ENCODE results near the gene PCK2.

PCK2 gene

GRCh38 chr14:24064091-24064795 lies 29.9 kb upstream of the PCK2 start:
- no peak for DNase-seq (ENCODE audit: extremely low spot score)
- POLR2A ChIA-PET, result interaction anchor here (1.5 to 3.7 kb wide), 2 partner anchors 30 kb away, joined by 5 to 20 read pairs; partner anchors contain the start of gene PCK2
- TF ChIP-seq TARDBP (IDR thresholded peaks at IDR 0.05), result no peak
- no peak for TF ChIP-seq HDGF (IDR thresholded peaks at IDR 0.05; ENCODE audit: borderline replicate concordance)
- no peak for TF ChIP-seq CTBP1 (IDR thresholded peaks at IDR 0.05; ENCODE audit: borderline replicate concordance)
- no peak for TF ChIP-seq BHLHE40 (IDR thresholded peaks at IDR 0.05; ENCODE audit: borderline replicate concordance)
- no peak for TF ChIP-seq ZNF384 (IDR thresholded peaks at IDR 0.05)
- TF ChIP-seq ARNT (IDR thresholded peaks at IDR 0.05), result no peak
- TF ChIP-seq NFRKB (IDR thresholded peaks at IDR 0.05), result no peak
- TF ChIP-seq FOXM1 (IDR thresholded peaks at IDR 0.05; ENCODE audit: borderline replicate concordance), result no peak
- TF ChIP-seq FOXK2 (IDR thresholded peaks at IDR 0.05), result no peak
- no peak for TF ChIP-seq SP1 (IDR thresholded peaks at IDR 0.05)
- TF ChIP-seq ELF4 (IDR thresholded peaks at IDR 0.05), result no peak
- no peak for TF ChIP-seq PKNOX1 (IDR thresholded peaks at IDR 0.05)
- TF ChIP-seq LEF1 (IDR thresholded peaks at IDR 0.05; ENCODE audit: borderline replicate concordance), result no peak
- TF ChIP-seq L3MBTL2 (conservative IDR thresholded peaks at IDR 0.05), result no peak
- TF ChIP-seq FOXA1 (IDR thresholded peaks at IDR 0.05), result no peak
- TF ChIP-seq SUZ12 (IDR thresholded peaks at IDR 0.05), result no peak
- CTCF ChIA-PET, result no interaction called here

GRCh38 chr14:24064856-24065255 lies 29.3 kb upstream of the PCK2 start:
- no peak for TF ChIP-seq BHLHE40 (IDR thresholded peaks at IDR 0.05; ENCODE audit: borderline replicate concordance)
- TF ChIP-seq FOXM1 (IDR thresholded peaks at IDR 0.05; ENCODE audit: borderline replicate concordance), result no peak
- TF ChIP-seq SP1 (IDR thresholded peaks at IDR 0.05), result no peak
- no peak for TF ChIP-seq TARDBP (IDR thresholded peaks at IDR 0.05)
- TF ChIP-seq FOXK2 (IDR thresholded peaks at IDR 0.05), result no peak
- TF ChIP-seq SUZ12 (IDR thresholded peaks at IDR 0.05), result no peak
- no peak for TF ChIP-seq LEF1 (IDR thresholded peaks at IDR 0.05; ENCODE audit: borderline replicate concordance)
- no peak for TF ChIP-seq FOXA1 (IDR thresholded peaks at IDR 0.05)
- TF ChIP-seq L3MBTL2 (conservative IDR thresholded peaks at IDR 0.05), result no peak
- CTCF ChIA-PET, result no interaction called here
- no peak for DNase-seq (ENCODE audit: extremely low spot score)
- POLR2A ChIA-PET, result interaction anchor here (1.5 kb wide), 1 partner anchor 29 kb away, joined by 5 read pairs; the partner anchor contains the start of gene PCK2

GRCh38 chr14:24065408-24065807 lies 28.7 kb upstream of the PCK2 start:
- ChIA-PET CTCF (interaction anchor here (1.2 kb wide), 1 partner anchor 7 kb away, joined by 5 read pairs; no protein-coding TSS in a partner anchor), POLR2A (interaction anchor here (1.5 to 1.7 kb wide), 2 partner anchors 13 to 28 kb away, joined by 4 to 5 read pairs; partner anchors contain the start of genes CARMIL3 and PCK2)
- TF ChIP-seq NFRKB (IDR thresholded peaks at IDR 0.05) (no peak), ELF4 (IDR thresholded peaks at IDR 0.05) (no peak), TARDBP (IDR thresholded peaks at IDR 0.05) (no peak), ZNF384 (IDR thresholded peaks at IDR 0.05) (no peak), L3MBTL2 (conservative IDR thresholded peaks at IDR 0.05) (no peak), CTBP1 (IDR thresholded peaks at IDR 0.05; ENCODE audit: borderline replicate concordance) (no peak), FOXM1 (IDR thresholded peaks at IDR 0.05; ENCODE audit: borderline replicate concordance) (no peak), HDGF (IDR thresholded peaks at IDR 0.05; ENCODE audit: borderline replicate concordance) (no peak), SP1 (IDR thresholded peaks at IDR 0.05) (no peak), LEF1 (IDR thresholded peaks at IDR 0.05; ENCODE audit: borderline replicate concordance) (no peak), ARNT (IDR thresholded peaks at IDR 0.05) (no peak), FOXA1 (IDR thresholded peaks at IDR 0.05) (no peak), PKNOX1 (IDR thresholded peaks at IDR 0.05) (no peak)
- no peak for DNase-seq (ENCODE audit: extremely low spot score)

GRCh38 chr14:24066496-24067132 lies 27.5 kb upstream of the PCK2 start:
- ChIA-PET CTCF (interaction anchor here (1.0 to 2.3 kb wide), 4 partner anchors 8 to 94 kb away, joined by 3 to 8 read pairs (median 5); partner anchors contain the start of gene IRF9), POLR2A (interaction anchor here (0.8 to 2.5 kb wide), 3 partner anchors 14 to 27 kb away, joined by 3 to 6 read pairs (median 4); partner anchors contain the start of genes CARMIL3 and PCK2)
- TF ChIP-seq BHLHE40 (IDR thresholded peaks at IDR 0.05; ENCODE audit: borderline replicate concordance) (no peak), LEF1 (IDR thresholded peaks at IDR 0.05; ENCODE audit: borderline replicate concordance) (no peak), NFRKB (IDR thresholded peaks at IDR 0.05) (no peak), ARNT (IDR thresholded peaks at IDR 0.05) (no peak)
- DNase-seq (ENCODE audit: extremely low spot score), result no peak

GRCh38 chr14:24067133-24068082 lies 26.7 kb upstream of the PCK2 start:
- TF ChIP-seq FOXK2 (IDR thresholded peaks at IDR 0.05), result no peak
- ChIA-PET CTCF (interaction anchor here (1.0 to 2.3 kb wide), 3 partner anchors 23 to 94 kb away, joined by 3 to 8 read pairs (median 5); partner anchors contain the start of gene IRF9), POLR2A (interaction anchor here (0.8 to 2.5 kb wide), 3 partner anchors 14 to 27 kb away, joined by 3 to 6 read pairs (median 4); partner anchors contain the start of genes CARMIL3 and PCK2)
- DNase-seq (ENCODE audit: extremely low spot score), result no peak
